C4-2B (cell line): Measurements from ENCODE around the gene DOLK.

ENCODE experiments used
- ZFX ChIP-seq: fragments of 450-650 bp; IDR thresholded peaks from 2 replicates; pipeline ENCODE4 v1.6.1; 2017
- TF ChIP-seq, protein P1 (sequence below): fragments of 450-650 bp; conservative IDR thresholded peaks from 2 replicates; pipeline ENCODE4 v1.5.1; 2017; ENCODE audit warnings: mild to moderate bottlenecking

- TF ChIP-seq, protein P1, sequence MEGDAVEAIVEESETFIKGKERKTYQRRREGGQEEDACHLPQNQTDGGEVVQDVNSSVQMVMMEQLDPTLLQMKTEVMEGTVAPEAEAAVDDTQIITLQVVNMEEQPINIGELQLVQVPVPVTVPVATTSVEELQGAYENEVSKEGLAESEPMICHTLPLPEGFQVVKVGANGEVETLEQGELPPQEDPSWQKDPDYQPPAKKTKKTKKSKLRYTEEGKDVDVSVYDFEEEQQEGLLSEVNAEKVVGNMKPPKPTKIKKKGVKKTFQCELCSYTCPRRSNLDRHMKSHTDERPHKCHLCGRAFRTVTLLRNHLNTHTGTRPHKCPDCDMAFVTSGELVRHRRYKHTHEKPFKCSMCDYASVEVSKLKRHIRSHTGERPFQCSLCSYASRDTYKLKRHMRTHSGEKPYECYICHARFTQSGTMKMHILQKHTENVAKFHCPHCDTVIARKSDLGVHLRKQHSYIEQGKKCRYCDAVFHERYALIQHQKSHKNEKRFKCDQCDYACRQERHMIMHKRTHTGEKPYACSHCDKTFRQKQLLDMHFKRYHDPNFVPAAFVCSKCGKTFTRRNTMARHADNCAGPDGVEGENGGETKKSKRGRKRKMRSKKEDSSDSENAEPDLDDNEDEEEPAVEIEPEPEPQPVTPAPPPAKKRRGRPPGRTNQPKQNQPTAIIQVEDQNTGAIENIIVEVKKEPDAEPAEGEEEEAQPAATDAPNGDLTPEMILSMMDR, result no peak
- TF ChIP-seq ZFX, result no peak
These were observed 35.8 kb downstream of the DOLK start for GRCh38 chr9:128911529-128912035.
